ENCODE data around the gene RNF149.

Gene RNF149

DNA sequence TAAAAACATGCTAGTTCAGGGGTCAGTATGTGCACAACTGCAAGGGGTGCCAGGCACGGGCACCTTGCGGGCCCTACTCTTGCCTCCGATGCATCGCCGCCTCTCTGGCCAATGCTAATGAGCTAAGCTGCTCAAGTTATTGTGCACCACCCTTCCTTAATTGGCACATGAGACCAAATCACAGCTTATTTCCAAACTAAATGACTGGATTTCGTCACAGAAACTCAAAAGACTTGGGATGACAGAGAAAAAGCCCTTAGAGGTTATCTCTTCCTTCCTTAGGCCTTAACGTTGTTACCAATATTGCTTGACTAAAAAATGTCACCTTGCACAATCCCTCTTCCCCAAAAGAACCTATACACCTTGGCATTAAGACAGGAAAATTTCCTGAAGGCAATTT, 7.7 kb downstream of the RNF149 start:
- in situ Hi-C loops (cut with MboI; ENCODE audit: low pct_unique_long_range_greater_than_20kb, low sequenced_read_pairs), result no loop called here
- DNase-seq, result no peak

GRCh38 chr2:101300164-101300563, 8.3 kb downstream of the RNF149 start:
- in situ Hi-C loops (cut with MboI; ENCODE audit: low pct_unique_long_range_greater_than_20kb, low sequenced_read_pairs), result no loop called here
- DNase-seq, result no peak

GRCh38 chr2:101299604-101300003, 8.9 kb downstream of the RNF149 start:
- no peak for DNase-seq
- in situ Hi-C loops (cut with MboI; ENCODE audit: low pct_unique_long_range_greater_than_20kb, low sequenced_read_pairs), result no loop called here

GRCh38 chr2:101297383-101297782, 11.1 kb downstream of the RNF149 start:
- in situ Hi-C loops (cut with MboI; ENCODE audit: low pct_unique_long_range_greater_than_20kb, low sequenced_read_pairs), result no loop called here
- DNase-seq, result no peak

GRCh38 chr2:101296371-101296770, 12.1 kb downstream of the RNF149 start:
- in situ Hi-C loops (cut with MboI; ENCODE audit: low pct_unique_long_range_greater_than_20kb, low sequenced_read_pairs), result no loop called here

DNA sequence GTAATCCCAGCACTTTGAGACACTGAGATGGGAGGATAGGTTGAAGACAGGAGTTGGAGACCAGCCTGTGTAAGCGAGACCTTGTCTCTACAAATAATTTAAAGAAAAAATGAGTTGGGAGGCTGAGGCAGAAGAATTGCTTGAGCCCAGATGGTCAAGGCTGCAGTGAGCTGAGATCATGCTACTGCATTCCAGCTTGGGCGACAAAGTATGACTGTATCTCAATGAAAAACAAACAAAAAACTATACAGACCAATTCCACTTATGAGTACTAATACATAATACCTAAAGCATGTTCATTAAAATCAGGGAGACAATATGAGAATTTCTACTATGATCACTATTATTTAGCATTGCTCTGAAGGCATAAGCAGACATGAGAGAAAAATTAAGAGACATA, 12.6 kb downstream of the RNF149 start:
- in situ Hi-C loops (cut with MboI; ENCODE audit: low pct_unique_long_range_greater_than_20kb, low sequenced_read_pairs), result no loop called here
- no peak for DNase-seq

More at GRCh38 chr2:101296371-101296770, 12.1 kb downstream of the RNF149 start:
- DNase-seq, result no peak

DNA sequence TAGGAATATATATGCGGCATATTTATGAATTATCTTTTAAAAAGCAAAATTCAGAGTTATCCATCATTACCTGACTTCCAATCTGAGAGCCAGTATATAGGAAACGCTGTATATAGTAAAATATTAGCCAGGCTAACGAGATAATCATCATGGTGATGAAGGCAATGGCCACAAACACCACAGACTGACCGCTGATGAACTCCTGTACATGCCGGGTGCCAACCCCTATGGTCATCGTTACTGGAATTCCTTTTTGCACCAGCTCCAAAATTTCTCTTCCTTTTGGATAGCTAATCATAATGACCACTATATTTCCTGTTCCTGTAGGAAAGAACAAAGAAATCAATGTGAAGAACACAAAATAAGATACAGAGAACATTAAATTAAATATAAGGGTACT, 13.6 kb downstream of the RNF149 start:
- in situ Hi-C loops (cut with MboI; ENCODE audit: low pct_unique_long_range_greater_than_20kb, low sequenced_read_pairs), result no loop called here
- no peak for DNase-seq

DNA sequence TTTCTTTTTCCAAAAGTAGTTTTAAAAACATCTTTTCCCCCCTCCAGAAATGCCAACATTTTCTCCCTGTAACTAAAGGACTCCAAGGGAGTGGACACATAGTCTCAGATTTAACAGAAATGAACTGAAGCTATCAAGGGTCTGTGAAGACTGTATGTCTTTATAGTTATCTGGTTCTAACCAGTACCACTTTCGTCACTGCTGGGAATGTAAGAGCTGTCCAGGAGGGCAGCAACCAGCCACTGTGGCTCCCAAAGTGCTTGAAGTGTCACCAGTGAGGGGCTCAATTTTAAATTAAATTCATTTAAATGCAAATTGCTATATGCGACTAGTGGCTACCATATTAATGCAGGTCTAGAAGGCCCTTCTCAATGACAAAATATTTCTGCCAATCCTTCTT, 15.0 kb downstream of the RNF149 start:
- DNase-seq, result no peak
- in situ Hi-C loops (cut with MboI; ENCODE audit: low pct_unique_long_range_greater_than_20kb, low sequenced_read_pairs), result no loop called here

GRCh38 chr2:101291973-101292372, 16.5 kb downstream of the RNF149 start:
- DNase-seq, result no peak
- in situ Hi-C loops (cut with MboI; ENCODE audit: low pct_unique_long_range_greater_than_20kb, low sequenced_read_pairs), result no loop called here

GRCh38 chr2:101290711-101291110, 17.8 kb downstream of the RNF149 start:
- in situ Hi-C loops (cut with MboI; ENCODE audit: low pct_unique_long_range_greater_than_20kb, low sequenced_read_pairs), result no loop called here
- DNase-seq, result no peak

DNA sequence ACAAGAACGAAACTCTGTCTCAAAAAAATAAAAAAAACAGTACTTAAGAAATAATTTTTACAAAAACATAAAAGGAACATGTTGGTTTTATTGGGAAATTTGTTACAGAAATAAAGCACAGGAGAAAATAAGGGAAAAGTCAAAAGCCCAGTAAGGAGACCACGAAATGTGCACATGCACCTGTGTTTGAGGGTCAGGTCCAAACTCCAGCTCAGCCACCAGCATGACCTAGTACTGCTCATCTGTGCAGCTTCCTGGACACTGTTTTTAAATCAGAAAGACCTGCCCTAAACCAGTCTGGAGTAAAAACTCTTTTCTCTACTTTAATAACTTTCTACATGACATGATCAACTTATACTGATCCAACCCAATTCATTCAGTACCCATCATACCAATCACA, 21.2 kb downstream of the RNF149 start:
- in situ Hi-C loops (cut with MboI; ENCODE audit: low pct_unique_long_range_greater_than_20kb, low sequenced_read_pairs), result no loop called here
- DNase-seq, result no peak

DNA sequence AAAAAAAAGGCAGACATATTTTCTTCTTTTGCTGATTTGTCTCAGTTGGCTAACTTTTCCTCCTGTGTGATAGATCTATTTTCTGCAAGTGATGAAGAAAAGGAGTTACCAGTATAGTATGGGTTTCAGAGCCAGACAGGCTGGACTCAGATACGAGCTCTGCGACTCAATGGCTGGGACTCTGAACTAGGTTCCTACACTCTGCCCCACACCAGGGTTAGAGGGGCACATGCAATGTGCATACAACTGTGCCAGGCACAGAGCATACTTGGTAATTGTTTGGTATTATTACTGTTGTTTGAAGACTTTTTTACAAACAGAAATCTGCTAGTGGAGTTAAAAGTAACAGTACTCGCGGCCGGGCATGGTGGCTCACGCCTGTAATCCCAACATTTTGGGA, 21.8 kb downstream of the RNF149 start:
- DNase-seq, result no peak
- in situ Hi-C loops (cut with MboI; ENCODE audit: low pct_unique_long_range_greater_than_20kb, low sequenced_read_pairs), result no loop called here

DNA sequence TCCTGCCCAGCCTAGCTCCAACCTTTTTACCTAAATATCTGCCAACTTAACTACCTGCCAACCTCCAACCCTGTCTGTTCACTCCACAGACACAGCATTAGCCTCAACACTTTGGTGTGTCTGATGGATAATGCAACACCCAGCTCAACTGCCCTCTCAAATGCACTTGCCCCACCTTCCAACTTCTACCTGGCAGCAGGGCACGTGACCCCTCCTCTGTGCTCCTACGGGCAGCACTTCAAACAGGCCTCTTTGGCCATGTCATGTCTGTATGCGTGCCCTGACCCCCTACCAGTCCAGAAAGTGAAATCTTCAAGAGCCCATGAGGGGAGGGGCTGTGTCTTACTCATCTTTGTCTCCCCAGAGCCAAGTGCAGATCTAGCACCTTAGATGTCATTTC, 25.5 kb downstream of the RNF149 start:
- in situ Hi-C loops (cut with MboI; ENCODE audit: low pct_unique_long_range_greater_than_20kb, low sequenced_read_pairs), result no loop called here
- DNase-seq, result no peak

DNA sequence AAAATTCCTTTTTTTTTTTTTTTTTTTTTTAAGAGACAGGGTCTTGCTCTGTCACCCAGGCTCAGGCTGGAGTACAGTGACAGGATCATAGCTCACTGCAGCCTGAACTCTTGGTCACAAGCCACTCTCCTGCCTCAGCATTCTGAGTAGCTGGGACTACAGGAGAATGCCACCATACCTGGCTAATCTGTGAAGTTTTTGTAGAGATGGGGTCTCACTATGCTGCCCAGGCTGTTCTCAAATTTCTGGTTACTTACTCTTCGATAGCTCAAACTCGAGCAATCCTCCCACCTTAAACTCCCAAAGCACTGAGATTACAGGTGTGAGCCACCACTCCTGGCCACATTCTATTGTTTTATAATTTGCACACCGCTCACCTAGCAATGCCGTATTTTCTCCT, 27.0 kb downstream of the RNF149 start:
- no peak for DNase-seq
- in situ Hi-C loops (cut with MboI; ENCODE audit: low pct_unique_long_range_greater_than_20kb, low sequenced_read_pairs), result no loop called here

GRCh38 chr2:101278925-101279324, 29.6 kb downstream of the RNF149 start:
- in situ Hi-C loops (cut with MboI; ENCODE audit: low pct_unique_long_range_greater_than_20kb, low sequenced_read_pairs), result no loop called here
- no peak for DNase-seq

DNA sequence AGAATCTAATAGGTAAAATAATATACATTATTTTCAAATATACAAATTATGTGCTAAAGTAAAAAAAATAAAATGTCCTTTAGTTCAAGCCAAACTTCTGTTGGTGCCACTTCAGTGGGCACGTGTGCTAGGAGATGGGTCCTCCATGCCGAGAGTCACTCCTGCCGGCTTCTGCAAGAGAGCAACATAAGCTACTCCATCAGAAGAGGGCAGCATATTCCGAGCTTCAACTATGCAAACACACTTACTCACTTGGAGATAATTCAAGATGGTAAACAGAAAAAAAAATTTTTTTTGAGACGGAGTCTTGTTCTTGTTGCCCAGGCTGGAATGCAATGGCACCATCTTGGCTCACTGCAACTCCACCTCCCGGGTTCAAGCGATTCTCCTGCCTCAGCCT, 31.4 kb downstream of the RNF149 start:
- DNase-seq, result no peak
- in situ Hi-C loops (cut with MboI; ENCODE audit: low pct_unique_long_range_greater_than_20kb, low sequenced_read_pairs), result no loop called here

- no peak for DNase-seq
- in situ Hi-C loops (cut with MboI; ENCODE audit: low pct_unique_long_range_greater_than_20kb, low sequenced_read_pairs), result no loop called here
Observed at GRCh38 chr2:101274142-101274541, 34.4 kb downstream of the RNF149 start.

DNA sequence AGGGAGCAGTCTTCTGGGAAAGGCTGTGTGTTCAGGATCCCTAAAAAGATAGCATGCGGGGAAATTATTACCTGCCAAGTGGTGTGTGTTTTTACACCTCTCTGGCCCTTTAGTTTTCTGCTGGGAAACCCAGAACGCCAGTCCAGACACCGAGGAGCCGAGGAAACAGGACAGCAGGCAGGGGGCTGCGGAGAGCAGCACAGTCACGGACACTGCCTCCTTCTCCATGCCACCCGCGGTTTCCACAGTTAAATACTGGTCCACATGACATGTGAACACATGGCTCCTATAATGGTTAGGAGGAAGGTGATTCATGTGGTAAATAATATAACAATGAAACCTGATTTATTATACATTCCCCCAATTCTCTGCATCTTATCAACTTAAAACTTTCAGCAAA, 35.4 kb downstream of the RNF149 start:
- in situ Hi-C loops (cut with MboI; ENCODE audit: low pct_unique_long_range_greater_than_20kb, low sequenced_read_pairs), result no loop called here
- no peak for DNase-seq

GRCh38 chr2:101272045-101272784, 36.3 kb downstream of the RNF149 start:
- DNase-seq, result no peak
- in situ Hi-C loops (cut with MboI; ENCODE audit: low pct_unique_long_range_greater_than_20kb, low sequenced_read_pairs), result no loop called here

GRCh38 chr2:101270700-101271259, 37.7 kb downstream of the RNF149 start:
- DNase-seq, result no peak
- in situ Hi-C loops (cut with MboI; ENCODE audit: low pct_unique_long_range_greater_than_20kb, low sequenced_read_pairs), result no loop called here
